ENCODE data around the gene ZNF385B.

The ZNF385B gene

GRCh38 chr2:179412112-179412511 is 449.3 kb downstream of the ZNF385B start:
- DNase-seq (ENCODE audit: low read depth in 2 of 2, low spot score in 1 of 2): no peak

GRCh38 chr2:179410552-179411356 is 450.7 kb downstream of the ZNF385B start:
- no peak for DNase-seq (ENCODE audit: low read depth in 2 of 2, low spot score in 1 of 2)

GRCh38 chr2:179403624-179404023 is 457.8 kb downstream of the ZNF385B start:
- no peak for DNase-seq (ENCODE audit: low read depth in 2 of 2, low spot score in 1 of 2)

GRCh38 chr2:179393481-179393880 is 467.9 kb downstream of the ZNF385B start:
- DNase-seq (ENCODE audit: low read depth in 2 of 2, low spot score in 1 of 2): no peak

Measured in stimulated activated CD8-positive, alpha-beta memory T cell treated with anti-CD3 and anti-CD28 coated beads, Interleukin-4, amount 100 ng/mL, for 4 hours (primary cell).